Heart right ventricle (tissue), 16 donors: Measurements from ENCODE around the gene ANKS4B. TPM values are rescaled to one million over a fixed set of nuclear protein-coding genes. Genes with fewer than 3 reads are reported as not detected.

Experiments used
- ATAC-seq, 8 donors: fragments of 200-7000 bp; cut with Tn5 transposase; one replicate each; pipeline ENCODE4 v1.9.1; 2020; ENCODE audit warnings: mild to moderate bottlenecking in 8 of 8, moderate library complexity in 8 of 8, moderate number of reproducible peaks in 1 of 8
- DNase-seq, 2 donors: peaks; one replicate each; pipeline ENCODE4 v3.0.0-alpha.2; 2020
- H3K27ac ChIP-seq, 10 donors: fragments of 200-600 bp; sonication (generic) in 2 of 10; one replicate each; pipeline versions ENCODE4 v1.5.0 to v1.8.0; 2020 to 2022; ENCODE audit warnings: mild to moderate bottlenecking in 3 of 10
- H3K27me3 ChIP-seq, 7 donors: fragments of 200-600 bp; one replicate each; pipeline ENCODE4 v1.8.0; 2021 to 2022; ENCODE audit warnings: mild to moderate bottlenecking in 2 of 7
- H3K36me3 ChIP-seq, 9 donors: fragments of 200-600 bp; sonication (generic) in 1 of 9; one replicate each; pipeline versions ENCODE4 v1.5.0 to v1.8.0; 2020 to 2022; ENCODE audit warnings: mild to moderate bottlenecking in 2 of 9
- H3K4me1 ChIP-seq, 9 donors: fragments of 200-600 bp; sonication (generic) in 1 of 9; one replicate each; pipeline versions ENCODE4 v1.5.0 to v1.8.0; 2020 to 2022; ENCODE audit warnings: mild to moderate bottlenecking in 4 of 9
- H3K4me3 ChIP-seq, 10 donors: fragments of 200-600 bp; sonication (generic) in 2 of 10; one replicate each; pipeline versions ENCODE4 v1.5.0 to v1.8.0; 2020 to 2022; ENCODE audit warnings: mild to moderate bottlenecking in 7 of 10, moderate library complexity in 2 of 10
- H3K9me3 ChIP-seq, 11 donors: fragments of 200-600 bp in 10 of 11; sonication (generic) in 2 of 11; one replicate each; pipeline versions ENCODE4 v1.5.0 to v1.8.0; 2013 to 2022; ENCODE audit warnings: mild to moderate bottlenecking in 2 of 11, control low read depth in 1 of 11, moderate library complexity in 1 of 11
- CTCF ChIP-seq, 9 donors: fragments of 200-600 bp; sonication (generic) in 2 of 9; IDR thresholded peaks; one replicate each; pipeline versions ENCODE4 v1.5.0 to v1.8.0; 2021 to 2022; ENCODE audit warnings: antibody characterized with exemption in 9 of 9, mild to moderate bottlenecking in 5 of 9, moderate library complexity in 1 of 9
- WGBS, 2 donors: extraction: QIAGEN DNeasy Blood & Tissue Kit; methylation state at CpG; one replicate each; pipeline ENCODE4 v1.1.7; 2013; ENCODE audit warnings: inconsistent platforms in 1 of 2; 5-methylcytosine and 5-hydroxymethylcytosine counted together
- intact Hi-C, 10 donors: fragments of 100-400 bp; cut with DNase I; formaldehyde crosslinking; loops; one replicate each; pipeline versions ENCODE4 v1.11.1 to v1.14.2; 2022
- polyA plus RNA-seq, 2 donors: library from polyadenylated mRNA; stranded (reverse); fragments of 200-250 nt; gene quantifications; one replicate each; pipeline ENCODE4 v1.2.3, GENCODE V29; 2013
- total RNA-seq, 10 donors: library from RNA; stranded (reverse); fragmentation: NEBNext Ultra II Directional in 3 of 10; extraction: Animal tissue kit (Norgen Biotek cat#: 25700) in 3 of 10; gene quantifications; one replicate each; pipeline versions ENCODE4 v1.2.1 to v1.2.4, GENCODE V29; 2021 to 2023
- donor health status: Arrhythmogenic right ventricular cardiomyopathy.
- donor health status: ischemic (EF 13 %, LVEDD 7.1; RV severe dilation, severe dysfunction).
- donor health status: healthy with polysubstance abuse.
- donor health status: DM: no; HTN: yes; CAD: no.
- donor health status: DM: no; HTN: no; CAD: no.
- donor health status: ischemic (EF 25% LVEDD 6.9; RV normal size, moderate dysfunction).
- donor health status: ischemic (EF 25% LVEDD 5.7; RV mildly dilated, moderate dysfunction).
- donor health status: healthy.
- donor health status: DM: yes; HTN: yes; CAD: no.
- donor health status: Ischemic cardiomyopathy.
- donor health status: ischemic (EF 35%, LVEDD 5.7; RV mildly dilated, moderate dysfunction).
- donor health status: nonischemic (EF 11% LVEDD 7.7; RV severe dilation, severe dysfunction).
- donor health status: DM: yes; HTN: yes; CAD: no.
- donor health status: PGD.
- donor health status: ischemic (EF 29% LVEDD 5.4; RV normal size, mild dysfunction).
- donor health status: nonischemic (EF 23%, LVEDD 6.1; RV moderate dilation, normal function).

ANKS4B gene
- total and polyA plus RNA-seq, 12 donors: not detected

GRCh38 chr16:21218153-21218552 lies 15.3 kb upstream of the ANKS4B start:
- DNase-seq (no peak), ATAC-seq (no peak)
- H3K36me3 ChIP-seq: no peaks in the 10 kb centered on the region
- peaks cover 0 to 29% (median 23%) of the 10 kb centered on the region in 7 donors for H3K27me3 ChIP-seq
- WGBS, 2 donors: 55 to 58% methylated on average over 7 of the region's 7 CpGs
- H3K4me3 ChIP-seq: no peak overlapping the region
- H3K9me3 ChIP-seq: no peaks in the 10 kb centered on the region
- no peak overlapping the region for H3K27ac ChIP-seq
- TF ChIP-seq CTCF (IDR thresholded peaks at IDR 0.05): no peak
- no peaks in the 10 kb centered on the region for H3K4me1 ChIP-seq
- intact Hi-C loops: no loop called here

- no peaks in the 10 kb centered on the region for H3K36me3 ChIP-seq
- TF ChIP-seq CTCF (IDR thresholded peaks at IDR 0.05): no peak
- ATAC-seq (no peak), DNase-seq (no peak)
- intact Hi-C loops: no loop called here
- H3K4me1 ChIP-seq: no peaks in the 10 kb centered on the region
- no peak overlapping the region for H3K4me3 ChIP-seq
- no peak overlapping the region for H3K27ac ChIP-seq
- no peaks in the 10 kb centered on the region for H3K9me3 ChIP-seq
- 90 to 97% methylated on average over 2 of the region's 2 CpGs for WGBS, 2 donors
- peaks cover 0 to 28% (median 24%) of the 10 kb centered on the region in 7 donors for H3K27me3 ChIP-seq
Measured at GRCh38 chr16:21219551-21219950, 13.9 kb upstream of the ANKS4B start.

- Histone ChIP-seq H3K27ac (no peak overlapping the region), H3K4me3 (no peak overlapping the region), H3K36me3 (no peaks in the 10 kb centered on the region), H3K27me3 (peaks cover 0 to 44% (median 17%) of the 10 kb centered on the region in 7 donors), H3K4me1 (no peaks in the 10 kb centered on the region), H3K9me3 (no peaks in the 10 kb centered on the region)
- ATAC-seq (no peak), DNase-seq (no peak)
- no peak for TF ChIP-seq CTCF (IDR thresholded peaks at IDR 0.05)
- intact Hi-C loops: no loop called here
- 70 to 71% methylated on average over 4 of the region's 4 CpGs for WGBS, 2 donors
Measured at GRCh38 chr16:21222495-21223337, 10.8 kb upstream of the ANKS4B start.

GRCh38 chr16:21223787-21224186 lies 9.7 kb upstream of the ANKS4B start:
- Histone ChIP-seq H3K9me3 (no peaks in the 10 kb centered on the region), H3K4me1 (no peaks in the 10 kb centered on the region), H3K36me3 (no peaks in the 10 kb centered on the region), H3K4me3 (no peak overlapping the region), H3K27ac (no peak overlapping the region), H3K27me3 (peaks cover 0 to 36% (median 15%) of the 10 kb centered on the region in 7 donors)
- intact Hi-C loops: no loop called here
- DNase-seq (no peak), ATAC-seq (no peak)
- no peak for TF ChIP-seq CTCF (IDR thresholded peaks at IDR 0.05)
- WGBS, 2 donors: 72 to 73% methylated on average over 9 of the region's 9 CpGs
